Dermis blood vessel endothelial cell (primary cell): ENCODE measurements around the gene ARHGEF17. TPM values are rescaled to one million over a fixed set of nuclear protein-coding genes. Genes with fewer than 3 reads are reported as not detected.
A peak's percentile ranks its signal among the peaks of the same experiment; 100 is the strongest.

Experiments used
- DNase-seq: peaks from one replicate; pipeline ENCODE4 v3.0.0; 2010
- total RNA-seq: library from RNA; depleted of rRNA; stranded (reverse); fragments of >200 nt; gene quantifications from 2 replicates; pipeline ENCODE4 v1.2.3, GENCODE V29; 2014

ARHGEF17 gene
- total RNA-seq, 1 donor from 2014 or later, result 25.0 TPM

DNA sequence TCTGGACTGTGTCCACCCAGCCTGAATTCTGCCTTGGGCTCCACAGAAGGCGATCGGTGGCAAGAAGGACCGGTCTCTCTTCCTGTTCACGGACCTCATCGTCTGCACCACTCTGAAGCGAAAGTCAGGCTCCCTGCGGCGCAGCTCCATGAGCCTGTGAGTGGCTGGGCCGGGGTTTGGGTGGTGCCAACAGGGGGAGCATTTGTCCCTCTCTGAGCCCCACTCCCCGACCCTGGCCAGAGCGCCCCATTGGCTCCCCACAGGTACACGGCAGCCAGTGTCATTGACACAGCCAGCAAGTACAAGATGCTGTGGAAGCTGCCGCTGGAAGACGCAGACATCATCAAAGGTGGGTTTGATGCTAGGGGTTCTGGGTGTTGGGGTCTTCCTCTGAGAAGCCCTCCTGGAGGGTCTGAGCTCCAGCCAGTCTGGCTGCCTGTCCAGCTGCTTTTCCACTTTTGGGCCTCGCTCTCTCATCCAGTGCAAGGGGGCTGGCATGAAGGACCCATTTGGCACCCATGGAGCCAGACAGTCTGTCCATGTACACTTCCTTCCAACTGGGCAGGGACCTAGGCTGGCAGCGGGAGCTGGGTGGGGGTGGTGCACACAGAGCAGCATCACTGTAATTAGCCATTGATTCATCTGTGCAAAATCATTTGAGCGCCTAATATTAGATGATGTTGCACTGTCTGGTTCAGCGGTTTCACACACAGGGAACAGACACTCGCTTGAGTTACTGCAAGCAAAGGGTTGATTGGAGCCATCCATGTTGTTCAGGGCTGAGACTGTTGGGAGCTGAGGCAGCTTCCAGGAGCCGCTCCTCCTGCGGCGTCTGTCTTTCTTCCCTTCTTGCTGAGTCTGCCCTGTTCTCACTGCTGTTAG is 49.1 kb downstream of the ARHGEF17 start:
- DNase-seq, result no peak

DNA sequence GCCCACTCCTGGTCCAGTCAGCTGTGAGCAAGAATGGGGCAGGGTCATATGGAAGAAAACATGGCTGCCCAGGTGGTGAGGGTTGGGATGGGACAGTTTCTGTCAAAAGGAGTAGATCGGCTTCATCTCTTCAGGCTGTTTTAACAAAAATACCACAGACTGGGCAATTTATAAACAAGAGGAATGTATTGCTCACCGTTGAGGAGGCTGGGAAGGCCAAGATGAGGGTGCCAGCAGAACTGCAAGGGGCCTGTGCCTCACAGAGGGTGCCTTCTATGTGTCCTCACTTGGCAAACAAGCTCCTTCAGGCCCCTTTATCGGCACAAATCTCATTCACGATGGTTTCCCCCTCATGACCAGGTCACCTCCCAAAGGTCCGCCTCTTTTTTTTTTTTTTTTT is 50.0 kb downstream of the ARHGEF17 start:
- no peak for DNase-seq

DNA sequence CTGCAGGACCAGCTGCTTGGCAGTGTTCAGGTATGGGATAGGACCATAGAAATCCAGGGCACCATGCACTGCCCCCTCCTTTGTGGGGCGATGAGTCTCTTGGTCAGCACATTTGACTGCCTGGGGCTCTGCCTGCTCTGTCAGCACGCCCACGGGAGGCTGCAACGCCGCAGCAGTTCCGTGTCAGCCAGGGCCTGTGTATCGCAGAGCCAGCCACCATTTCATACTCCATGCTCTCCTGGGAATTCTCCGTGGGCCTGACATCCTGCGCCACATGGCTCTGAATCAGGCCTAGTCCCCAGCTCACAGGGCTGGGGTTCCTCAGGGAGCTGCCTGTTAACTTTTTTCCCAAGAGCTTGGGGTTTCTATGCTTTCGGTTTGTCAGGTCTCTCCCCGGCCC is 51.3 kb downstream of the ARHGEF17 start:
- no peak for DNase-seq

DNA sequence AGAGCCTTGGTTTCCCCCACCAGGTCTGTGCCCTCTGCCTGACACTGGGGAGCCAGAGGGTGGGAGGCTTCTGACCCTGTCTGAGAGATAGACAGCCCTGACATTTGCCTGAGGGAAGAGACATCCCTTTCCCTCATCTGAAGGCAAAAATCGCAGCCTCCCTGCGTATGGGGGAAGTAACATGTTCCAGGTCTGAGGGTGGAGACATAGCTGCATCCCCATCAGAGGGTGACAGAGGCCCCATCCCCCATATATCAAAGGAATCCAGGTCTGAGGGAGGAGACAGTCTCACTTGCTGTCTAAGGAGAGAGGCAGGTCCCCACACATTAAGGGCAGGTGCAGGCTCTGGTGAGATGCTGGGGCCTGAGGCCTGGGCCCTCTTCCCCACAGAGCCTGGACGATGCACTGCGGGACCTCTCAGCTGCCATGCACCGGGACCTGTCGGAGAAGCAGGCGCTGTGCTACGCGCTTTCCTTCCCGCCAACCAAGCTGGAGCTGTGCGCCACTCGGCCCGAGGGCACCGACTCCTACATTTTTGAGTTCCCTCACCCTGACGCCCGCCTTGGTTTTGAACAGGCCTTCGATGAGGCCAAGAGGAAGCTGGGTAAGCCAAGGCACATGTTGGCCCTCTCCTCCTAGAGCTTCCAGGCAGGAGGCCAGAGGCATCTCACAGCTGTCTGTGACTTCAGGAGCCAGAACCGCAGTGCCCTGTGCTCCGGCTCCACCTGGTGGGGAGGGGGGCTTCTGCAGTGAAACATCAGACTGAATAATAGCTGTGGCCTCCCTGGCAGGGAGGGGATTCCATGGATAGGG is 52.1 kb downstream of the ARHGEF17 start:
- DNase-seq, result peak; percentile 64

DNA sequence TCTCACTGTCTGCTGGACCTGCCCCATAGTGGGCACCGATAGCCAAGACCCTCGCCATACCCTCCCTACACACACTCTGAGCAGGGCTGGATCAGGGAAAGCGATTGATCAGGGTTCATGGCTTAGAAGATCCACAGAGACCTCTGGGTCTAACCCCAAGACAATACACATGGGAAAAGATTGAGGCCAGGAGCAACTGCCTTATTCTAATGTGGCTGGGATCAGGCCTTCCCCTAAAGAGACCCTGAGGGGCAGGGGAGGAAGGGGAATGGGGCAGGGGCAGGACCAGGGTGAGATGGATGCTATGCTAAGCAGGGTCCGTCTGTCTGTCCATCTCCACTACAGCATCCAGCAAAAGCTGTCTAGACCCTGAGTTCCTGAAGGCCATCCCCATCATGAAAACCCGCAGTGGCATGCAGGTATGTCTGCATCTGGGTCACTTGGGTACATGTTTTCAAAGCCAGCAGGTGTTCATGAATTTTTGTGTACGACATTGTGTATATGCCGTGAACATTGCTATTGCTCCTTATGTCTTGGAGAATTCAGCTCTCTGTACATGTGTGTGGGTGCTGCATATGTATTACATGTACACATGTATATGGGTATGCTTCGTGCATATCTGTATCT is 52.8 kb downstream of the ARHGEF17 start:
- no peak for DNase-seq

DNA sequence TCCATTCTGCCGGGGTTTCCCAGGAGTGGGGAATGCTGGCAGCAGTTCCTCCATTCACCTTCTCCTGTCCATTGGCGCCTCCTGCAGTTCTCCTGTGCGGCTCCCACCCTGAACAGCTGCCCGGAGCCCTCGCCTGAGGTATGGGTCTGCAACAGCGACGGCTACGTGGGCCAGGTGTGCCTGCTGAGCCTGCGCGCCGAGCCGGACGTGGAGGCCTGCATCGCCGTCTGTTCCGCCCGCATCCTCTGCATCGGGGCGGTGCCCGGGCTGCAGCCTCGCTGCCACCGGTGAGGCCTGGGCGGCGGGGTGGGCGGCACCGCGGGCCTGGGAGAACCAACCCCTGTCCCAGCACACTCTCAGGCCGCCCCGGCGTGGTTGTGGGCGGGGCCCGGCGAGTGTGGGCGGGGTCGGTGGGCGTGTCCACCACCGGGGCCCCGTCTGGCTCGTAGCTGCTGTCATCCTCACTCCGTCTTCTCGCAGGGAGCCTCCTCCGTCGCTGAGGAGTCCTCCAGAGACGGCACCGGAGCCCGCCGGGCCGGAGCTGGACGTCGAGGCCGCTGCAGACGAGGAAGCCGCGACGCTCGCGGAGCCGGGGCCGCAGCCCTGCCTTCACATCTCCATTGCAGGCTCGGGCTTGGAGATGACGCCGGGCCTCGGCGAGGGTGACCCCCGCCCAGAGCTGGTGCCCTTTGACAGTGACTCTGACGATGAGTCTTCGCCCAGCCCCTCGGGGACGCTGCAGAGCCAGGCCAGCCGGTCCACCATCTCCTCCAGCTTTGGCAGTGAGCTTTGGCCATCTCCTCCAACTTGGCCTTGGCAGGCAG is 54.1 kb downstream of the ARHGEF17 start:
- no peak for DNase-seq

DNA sequence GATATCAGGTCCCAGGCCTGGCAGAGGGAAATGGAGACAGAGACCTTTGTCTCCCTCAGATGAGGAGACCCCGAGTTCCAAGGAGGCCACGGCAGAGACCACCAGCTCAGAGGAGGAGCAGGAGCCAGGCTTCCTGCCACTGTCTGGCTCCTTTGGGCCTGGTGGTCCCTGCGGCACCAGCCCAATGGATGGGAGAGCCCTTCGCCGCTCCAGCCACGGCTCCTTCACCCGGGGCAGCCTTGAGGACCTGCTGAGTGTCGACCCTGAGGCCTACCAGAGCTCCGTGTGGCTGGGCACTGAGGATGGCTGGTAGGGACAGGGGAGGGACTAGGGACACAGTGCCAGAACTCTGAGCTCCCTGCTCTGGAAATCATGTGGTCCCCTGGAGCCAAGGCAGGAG is 55.1 kb downstream of the ARHGEF17 start:
- no peak for DNase-seq

DNA sequence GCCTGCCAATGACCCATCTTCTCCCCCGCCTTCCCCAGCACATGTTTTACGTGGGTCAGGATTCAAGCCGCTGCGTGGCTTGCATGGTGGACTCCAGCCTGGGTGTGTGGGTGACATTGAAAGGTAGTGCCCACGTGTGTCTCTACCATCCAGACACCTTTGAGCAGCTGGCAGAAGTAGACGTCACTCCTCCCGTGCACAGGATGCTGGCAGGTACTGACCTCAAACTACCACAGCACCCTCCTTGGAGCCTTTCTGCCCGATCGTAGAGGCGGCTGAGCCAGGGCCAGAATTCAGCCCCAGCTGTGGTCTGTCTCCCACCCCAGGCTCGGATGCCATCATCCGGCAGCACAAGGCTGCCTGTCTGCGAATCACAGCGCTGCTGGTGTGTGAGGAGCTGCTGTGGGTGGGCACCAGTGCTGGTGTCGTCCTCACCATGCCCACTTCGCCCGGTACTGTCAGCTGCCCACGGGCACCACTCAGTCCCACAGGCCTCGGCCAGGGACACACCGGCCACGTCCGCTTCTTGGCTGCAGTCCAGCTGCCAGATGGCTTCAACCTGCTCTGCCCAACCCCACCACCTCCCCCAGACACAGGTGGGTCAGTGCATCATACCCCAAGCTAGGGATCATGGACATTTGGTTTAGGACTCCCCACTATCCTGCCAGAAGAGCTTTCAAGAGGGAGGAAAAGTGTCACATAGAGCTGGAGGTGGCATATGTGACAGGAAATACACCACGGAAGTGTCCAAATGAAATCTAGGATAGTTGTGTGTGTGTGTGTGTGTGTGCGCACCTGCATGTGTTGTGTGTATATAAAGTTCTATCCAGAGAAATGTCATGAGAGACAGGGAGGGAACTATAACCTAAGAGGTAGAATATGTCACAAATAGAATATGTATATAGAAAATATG is 57.5 kb downstream of the ARHGEF17 start:
- no peak for DNase-seq

DNA sequence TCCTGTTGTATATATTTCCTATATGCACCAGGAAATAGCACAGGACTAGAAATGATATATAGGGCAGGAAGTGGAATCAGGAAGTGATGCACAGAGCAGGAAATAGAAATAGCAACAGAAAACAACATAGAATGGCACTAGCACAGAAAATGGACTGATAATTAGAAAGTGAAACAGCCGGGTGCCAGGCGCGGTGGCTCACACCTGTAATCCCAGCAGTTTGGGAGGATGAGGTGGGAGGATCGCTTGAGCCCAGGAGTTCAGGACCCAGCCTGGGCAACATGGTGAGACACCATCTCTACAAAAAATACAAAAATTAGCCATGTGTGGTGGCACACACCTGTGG is 58.2 kb downstream of the ARHGEF17 start:
- no peak for DNase-seq

DNA sequence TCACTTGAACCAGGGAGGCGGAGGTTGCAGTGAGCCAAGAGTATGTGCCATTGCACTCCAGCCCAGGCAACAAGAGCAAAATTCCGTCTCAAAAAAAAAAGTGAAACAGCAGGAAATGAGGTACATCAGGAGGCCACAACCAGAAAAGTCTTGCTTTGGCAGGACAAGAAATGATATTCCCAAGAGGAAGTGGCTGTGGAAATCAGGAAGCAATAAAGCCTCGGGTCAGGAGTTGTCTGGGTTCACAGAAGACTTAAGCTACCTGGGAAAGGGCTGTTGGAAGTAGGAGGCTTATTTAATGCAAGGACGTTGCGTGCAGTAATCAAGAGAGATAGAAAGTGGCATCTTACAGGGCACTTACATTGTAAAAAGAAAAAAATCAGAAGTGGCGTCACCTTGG is 58.9 kb downstream of the ARHGEF17 start:
- peak; percentile 59 for DNase-seq

DNA sequence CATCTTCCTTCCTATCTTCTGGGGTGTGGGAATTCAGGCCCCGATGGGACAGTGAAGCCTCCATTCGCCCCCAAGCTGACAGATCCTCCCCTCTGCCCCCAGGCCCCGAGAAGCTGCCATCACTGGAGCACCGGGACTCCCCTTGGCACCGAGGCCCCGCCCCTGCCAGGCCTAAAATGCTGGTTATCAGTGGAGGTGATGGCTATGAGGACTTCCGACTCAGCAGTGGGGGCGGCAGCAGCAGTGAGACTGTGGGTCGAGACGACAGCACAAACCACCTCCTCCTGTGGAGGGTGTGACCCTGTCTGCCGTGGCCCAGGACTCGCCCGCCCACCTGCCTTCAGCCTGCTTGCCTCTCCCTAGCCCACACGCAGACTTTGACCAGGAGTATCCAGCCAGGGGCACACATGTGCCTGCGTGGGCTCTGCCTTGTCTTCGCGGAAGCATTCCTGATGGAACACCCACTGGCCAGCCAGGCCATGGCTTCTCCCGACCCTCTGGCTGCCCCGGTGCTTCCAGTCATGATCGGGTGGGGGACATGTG is 59.5 kb downstream of the ARHGEF17 start:
- DNase-seq, result no peak

DNA sequence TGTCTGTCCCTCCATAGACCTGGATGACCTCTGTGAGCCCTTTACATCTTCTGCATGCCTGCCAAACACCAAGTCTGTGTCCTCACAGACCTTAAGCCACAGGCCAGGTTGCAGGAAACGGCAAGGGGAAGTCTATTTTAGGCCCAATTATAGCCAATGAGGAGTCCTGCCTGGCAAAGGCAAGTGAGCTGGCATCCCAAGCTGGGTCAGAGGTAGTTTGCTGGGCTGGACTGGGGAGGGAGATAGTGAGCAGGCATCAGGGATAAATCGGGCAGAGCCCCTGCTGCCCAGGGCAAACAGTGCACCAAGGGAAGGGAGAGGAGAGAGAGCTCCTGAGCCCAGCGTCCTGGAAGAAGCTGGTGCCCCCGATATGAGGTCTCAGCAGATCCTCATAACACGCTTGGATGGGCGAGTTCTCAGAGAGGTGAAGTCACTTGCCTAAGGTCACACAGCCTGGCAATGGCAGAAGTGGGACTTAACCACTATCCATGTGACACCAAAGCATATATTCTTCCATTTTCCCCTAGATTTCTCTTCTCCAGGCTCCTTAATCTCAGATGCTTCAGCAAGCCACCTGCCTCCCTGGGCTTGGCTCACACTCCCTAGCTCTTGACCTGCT is 64.4 kb downstream of the ARHGEF17 start:
- peak; percentile 53 for DNase-seq

DNA sequence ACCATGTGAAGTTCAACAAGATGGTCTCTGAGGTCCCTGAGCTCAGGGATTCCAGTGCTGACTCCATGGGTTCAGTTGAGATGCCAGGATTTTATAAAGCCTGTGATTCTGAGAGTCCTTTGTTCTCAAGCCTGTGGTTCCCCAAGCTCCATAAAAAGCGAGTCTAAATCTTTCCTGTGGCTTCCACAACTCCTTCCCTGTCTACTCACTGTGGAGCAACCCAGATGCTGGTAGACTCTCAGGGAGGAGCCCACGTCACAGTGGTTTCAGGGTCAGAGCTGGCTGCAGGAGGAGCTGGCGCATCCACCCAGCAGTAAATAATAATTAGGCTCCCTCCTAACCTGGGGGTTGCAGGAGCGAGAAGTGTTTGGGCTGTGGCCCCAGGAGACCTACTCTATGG is 66.1 kb downstream of the ARHGEF17 start:
- no peak for DNase-seq

DNA sequence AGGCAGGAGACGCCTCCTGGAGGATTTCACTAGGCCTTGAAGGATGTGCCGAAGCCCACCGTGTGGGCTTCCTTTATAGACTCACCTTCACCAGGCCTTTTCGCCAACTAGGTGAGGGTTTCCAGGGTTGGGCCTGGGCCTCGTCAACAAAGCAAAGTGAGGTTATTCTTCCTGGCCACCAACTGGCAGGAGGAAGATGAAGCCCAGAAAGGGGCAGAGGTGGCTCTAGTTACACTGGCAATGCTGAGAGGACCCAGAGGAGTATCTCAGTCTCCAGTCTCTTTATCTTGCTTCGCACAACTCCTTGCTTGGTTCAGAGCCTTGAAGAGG is 67.7 kb downstream of the ARHGEF17 start:
- no peak for DNase-seq

DNA sequence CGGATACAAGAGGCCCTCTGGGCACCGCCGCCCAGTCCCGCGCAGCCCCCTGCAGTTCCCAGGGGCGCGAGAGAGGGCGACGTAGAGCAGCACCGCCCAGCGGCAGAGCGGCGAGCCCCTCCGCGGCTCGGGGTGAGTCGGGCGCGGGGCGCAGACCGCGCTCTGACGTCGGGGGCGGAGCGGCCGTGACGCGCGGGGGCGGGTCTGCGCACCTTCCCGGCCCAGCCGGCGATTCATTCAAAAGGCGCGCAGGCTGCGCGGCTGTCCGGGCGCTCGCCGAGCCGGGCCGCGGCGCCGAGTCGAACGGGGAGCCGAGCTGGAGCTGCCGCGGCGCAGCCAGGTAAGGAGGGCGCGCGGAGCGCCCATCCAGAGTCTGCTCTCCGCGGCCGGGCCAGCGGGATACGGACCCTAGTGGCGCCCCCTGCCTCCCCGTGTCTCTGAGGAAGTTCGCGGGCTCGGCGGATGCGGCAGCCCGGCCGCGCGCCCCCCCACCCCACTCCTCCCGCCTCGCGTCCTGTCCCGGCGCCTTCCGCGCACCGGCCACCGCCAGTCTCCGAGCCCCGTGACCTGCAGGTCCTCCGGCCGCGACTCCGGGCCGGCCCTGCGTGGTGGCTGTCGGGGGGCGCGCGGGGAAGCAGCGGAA is 68.2 kb downstream of the ARHGEF17 start, which contains the start of gene RELT:
Gene RELT (plus strand): TSS at position 240 of the 643 bp plus-strand sequence. CDS start 12,738 bp downstream, outside the sequence.
- DNase-seq, result peak; percentile 94

DNA sequence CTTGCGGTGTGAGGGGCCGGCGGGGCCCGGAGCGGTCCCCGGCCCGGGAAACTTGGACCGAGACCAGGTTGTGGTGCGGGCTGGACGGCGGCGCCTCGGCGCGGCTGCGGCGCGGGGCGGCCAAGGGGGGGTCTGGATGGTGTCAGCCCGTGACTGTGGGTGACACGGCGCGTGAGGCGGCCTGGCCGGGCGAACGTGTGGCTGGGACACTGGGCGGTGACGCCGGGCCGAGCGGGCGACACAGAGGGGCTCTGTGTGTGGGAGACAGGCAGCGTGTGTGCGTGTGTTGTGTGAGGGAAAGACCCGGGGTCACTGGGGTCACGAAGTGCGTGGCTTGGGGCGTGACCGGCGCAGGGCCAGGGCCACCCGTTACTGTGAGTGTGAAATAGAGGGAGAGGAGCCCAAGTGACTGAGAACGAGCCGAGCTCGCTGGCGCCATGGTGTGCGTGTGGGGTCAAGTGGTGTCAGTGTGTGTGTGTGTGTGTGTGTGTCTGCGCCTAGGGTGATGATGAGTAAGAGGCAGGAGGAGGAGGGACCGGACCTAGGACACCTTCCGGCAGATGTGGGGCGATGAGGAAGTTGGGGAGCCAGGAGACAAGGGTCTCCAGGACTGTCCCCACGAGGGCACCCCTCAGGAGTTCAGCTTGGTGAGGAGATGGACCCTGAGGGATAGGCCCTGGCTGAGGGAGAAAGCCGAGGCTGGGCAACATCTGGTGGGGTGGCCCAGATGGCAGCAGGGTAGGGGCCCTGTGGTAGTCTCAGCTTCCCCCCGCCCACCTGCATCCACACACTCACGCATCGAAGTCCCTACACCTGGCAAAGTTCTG is 68.9 kb downstream of the ARHGEF17 start:
- DNase-seq, result peak; percentile 76

DNA sequence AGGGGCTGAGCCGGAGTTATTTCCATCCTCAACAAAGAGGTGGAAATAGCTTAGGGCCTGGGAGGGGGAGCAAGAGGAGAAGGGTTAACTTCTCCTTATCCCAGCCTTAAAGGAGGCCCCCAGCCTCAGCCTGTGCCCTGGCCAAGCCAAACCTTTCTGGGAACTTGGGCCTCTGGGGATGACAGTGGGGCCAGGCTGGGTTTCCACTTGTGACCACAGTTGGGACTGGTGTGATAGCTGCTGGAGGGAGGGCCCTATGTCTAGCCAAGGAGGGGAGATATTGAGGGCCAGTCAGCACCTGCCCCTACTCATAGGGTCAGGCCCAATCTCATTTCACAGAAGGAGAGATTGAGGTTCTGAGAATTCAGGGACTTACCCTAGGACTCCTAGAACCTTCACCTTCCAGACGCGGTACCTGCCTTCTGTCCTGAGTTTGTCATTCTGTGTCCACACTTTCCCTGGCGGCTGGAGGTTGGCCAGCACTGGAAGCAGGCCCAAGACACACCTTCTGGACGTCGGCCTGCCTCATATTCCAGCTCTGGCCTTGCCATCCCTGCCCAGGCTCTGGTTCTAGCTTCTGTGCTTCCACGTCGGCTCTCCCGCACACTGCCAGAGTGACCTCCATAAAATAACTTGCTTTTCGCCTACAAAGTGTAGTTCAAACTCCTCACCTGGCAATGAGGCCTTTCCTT is 71.3 kb downstream of the ARHGEF17 start:
- no peak for DNase-seq

DNA sequence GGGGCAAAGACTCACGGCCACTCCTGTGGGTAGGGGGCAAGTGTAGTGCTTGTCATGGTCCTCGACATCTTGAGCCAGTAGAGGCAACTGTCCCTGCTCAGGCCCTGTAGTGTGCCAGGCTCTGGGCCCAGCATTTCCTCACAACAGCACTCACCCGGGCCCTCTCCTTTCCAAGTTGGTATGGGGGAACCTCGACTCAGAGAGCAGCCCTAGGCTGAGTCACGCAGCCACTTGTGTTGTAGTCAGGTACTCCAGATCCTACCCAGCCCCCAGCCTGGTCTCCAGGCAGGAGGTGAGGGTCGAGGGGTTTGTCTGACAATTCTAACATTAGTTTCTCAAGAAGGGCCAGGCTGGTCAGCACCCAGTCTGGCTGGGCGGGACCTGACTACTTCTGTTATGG is 72.3 kb downstream of the ARHGEF17 start:
- DNase-seq, result no peak
